Stomach smooth muscle (tissue), 2 donors: ENCODE measurements around the gene LRCOL1.

Source experiments
- H3K27ac ChIP-seq: one replicate; pipeline ENCODE4 v1.7.0; 2013; ENCODE audit warnings: mild to moderate bottlenecking, low read length, inconsistent platforms
- H3K27me3 ChIP-seq, 2 donors: one replicate each; pipeline ENCODE4 v1.7.0; 2013; ENCODE audit warnings: low read length in 2 of 2; ENCODE audit not compliant: insufficient read depth in 2 of 2, control insufficient read depth in 1 of 2
- H3K36me3 ChIP-seq, 2 donors: one replicate each; pipeline ENCODE4 v1.7.0; 2013; ENCODE audit warnings: low read length in 2 of 2; ENCODE audit not compliant: control insufficient read depth in 2 of 2, insufficient read depth in 2 of 2
- H3K4me1 ChIP-seq: one replicate; pipeline ENCODE4 v1.7.0; 2013; ENCODE audit warnings: low read length; ENCODE audit not compliant: control insufficient read depth, insufficient read depth
- H3K4me3 ChIP-seq, 2 donors: one replicate each; pipeline ENCODE4 v1.7.0; 2013; ENCODE audit warnings: low read length in 2 of 2
- H3K9ac ChIP-seq, 2 donors: one replicate each; pipeline ENCODE4 v1.7.0; 2013; ENCODE audit warnings: low read length in 2 of 2, mild to moderate bottlenecking in 1 of 2
- H3K9me3 ChIP-seq, 2 donors: one replicate each; pipeline ENCODE4 v1.7.0; 2013; ENCODE audit warnings: low read length in 2 of 2; ENCODE audit not compliant: control insufficient read depth in 2 of 2
- donor health status: healthy.
- donor health status: Pancreatic carcinoma.

The LRCOL1 gene

DNA sequence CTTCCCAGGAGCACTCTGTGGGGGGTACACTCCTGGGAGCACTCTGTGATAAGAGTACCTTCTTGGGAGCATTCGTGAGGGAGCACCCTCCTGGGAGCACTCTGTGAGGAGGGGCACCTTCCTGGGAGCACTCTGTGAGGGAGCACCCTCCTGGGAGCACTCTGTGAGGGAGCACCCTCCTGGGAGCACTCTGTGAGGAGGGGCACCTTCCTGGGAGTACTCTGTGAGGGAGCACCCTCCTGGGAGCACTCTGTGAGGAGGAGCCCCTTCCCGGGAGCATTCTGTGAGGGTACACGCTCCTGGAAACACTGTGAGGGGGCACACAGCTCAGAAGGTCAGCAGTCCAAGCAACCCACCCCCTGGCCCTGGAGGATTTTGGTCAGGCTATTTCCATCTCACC is 22.6 kb downstream of the LRCOL1 start:
- no peaks in the 10 kb centered on the region for H3K4me1 ChIP-seq
- no peaks in the 10 kb centered on the region for H3K9me3 ChIP-seq
- H3K36me3 ChIP-seq: no peaks in the 10 kb centered on the region
- no peak overlapping the region for H3K4me3 ChIP-seq
- no peaks in the 10 kb centered on the region for H3K27me3 ChIP-seq
- H3K27ac ChIP-seq: no peak overlapping the region
- no peak overlapping the region for H3K9ac ChIP-seq

DNA sequence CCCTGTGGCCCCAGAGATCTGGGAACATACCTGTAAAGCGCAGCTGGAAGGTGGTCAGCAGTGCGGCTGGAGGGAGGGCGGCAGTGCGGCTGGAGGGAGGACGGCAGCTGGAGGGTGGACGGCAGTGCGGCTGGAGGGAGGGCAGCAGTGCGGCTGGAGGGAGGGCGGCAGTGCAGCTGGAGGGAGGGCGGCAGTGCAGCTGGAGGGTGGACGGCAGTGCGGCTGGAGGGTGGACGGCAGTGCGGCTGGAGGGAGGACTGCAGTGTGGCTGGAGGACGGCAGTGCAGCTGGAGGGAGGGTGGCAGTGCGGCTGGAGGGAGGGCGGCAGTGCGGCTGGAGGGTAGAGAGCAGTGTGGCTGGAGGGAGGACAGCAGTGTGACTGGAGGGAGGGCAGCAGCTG is 23.5 kb downstream of the LRCOL1 start:
- Histone ChIP-seq H3K9me3 (no peaks in the 10 kb centered on the region), H3K4me1 (no peaks in the 10 kb centered on the region), H3K9ac (no peak overlapping the region), H3K4me3 (no peak overlapping the region), H3K27me3 (no peaks in the 10 kb centered on the region), H3K36me3 (no peaks in the 10 kb centered on the region), H3K27ac (no peak overlapping the region)

DNA sequence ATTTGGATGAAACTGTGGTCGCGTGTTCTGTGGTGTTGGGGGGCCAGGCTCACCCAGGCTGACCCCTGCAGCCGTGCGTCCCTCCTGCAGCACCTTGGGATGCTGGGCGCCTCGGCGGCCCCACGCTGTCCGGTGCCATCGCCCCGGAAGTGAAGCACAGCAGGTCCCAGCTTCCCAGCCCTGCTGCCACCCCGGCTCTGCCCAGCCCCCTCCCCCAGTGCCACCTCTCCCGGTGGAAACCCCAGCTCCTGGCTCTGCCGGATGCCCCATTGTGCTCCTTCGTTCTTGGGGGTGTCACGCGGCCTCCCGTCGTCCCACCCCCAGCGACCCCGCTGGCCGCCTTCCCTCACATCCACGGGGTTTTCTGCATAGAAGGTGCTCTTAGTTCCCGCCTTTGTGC is 25.2 kb downstream of the LRCOL1 start:
- H3K9ac ChIP-seq: no peak overlapping the region
- H3K36me3 ChIP-seq: peaks cover 3 to 4% of the 10 kb centered on the region in 2 donors
- H3K27ac ChIP-seq: no peak overlapping the region

DNA sequence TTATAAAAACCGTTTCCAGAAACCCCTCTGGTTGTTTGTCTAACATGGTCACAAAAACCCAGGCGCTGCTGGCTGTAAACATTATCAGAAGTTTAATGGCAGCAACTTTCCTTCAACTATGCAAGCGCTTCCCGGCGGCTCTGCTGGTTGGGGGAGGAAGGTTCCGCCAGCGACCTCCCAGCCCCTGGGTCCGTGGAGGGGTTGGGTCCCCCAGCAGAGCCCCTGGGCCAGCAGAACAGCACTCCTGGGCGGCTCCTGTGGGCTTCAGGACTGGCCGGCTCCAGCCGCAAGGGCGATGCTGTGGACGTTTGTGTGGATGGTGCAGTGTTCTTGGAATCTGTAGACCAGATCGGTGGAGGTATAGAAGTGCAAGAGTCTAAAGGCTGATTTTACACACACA is 26.0 kb downstream of the LRCOL1 start:
- Histone ChIP-seq H3K9me3 (no peaks in the 10 kb centered on the region), H3K27ac (no peak overlapping the region), H3K4me3 (no peak overlapping the region), H3K36me3 (peaks cover 3 to 7% of the 10 kb centered on the region in 2 donors), H3K9ac (no peak overlapping the region), H3K4me1 (no peaks in the 10 kb centered on the region), H3K27me3 (no peaks in the 10 kb centered on the region)

More for the DNA sequence above, 25.2 kb downstream of the LRCOL1 start:
- Histone ChIP-seq H3K9me3 (no peaks in the 10 kb centered on the region), H3K4me3 (no peak overlapping the region), H3K4me1 (no peaks in the 10 kb centered on the region), H3K27me3 (no peaks in the 10 kb centered on the region)

DNA sequence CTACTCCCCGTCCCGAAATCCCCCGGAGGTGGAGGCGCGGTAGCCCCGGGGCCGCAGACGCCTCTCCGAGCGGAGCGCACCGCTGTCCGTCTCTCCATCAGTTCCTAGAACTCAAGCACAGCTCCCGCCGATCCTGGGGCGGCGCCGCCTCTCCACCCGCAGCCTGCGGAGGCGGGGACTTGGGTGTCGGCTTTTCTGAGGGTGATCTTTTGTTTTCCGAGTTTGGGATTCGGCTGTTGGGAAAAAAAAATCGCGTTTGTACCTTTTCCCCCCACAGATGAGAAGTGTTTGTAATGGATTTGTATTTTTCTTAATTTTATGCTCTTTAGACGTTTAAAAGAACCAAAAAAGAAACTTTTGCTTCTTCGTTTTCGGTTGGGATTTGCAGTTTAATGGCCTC is 26.6 kb downstream of the LRCOL1 start:
- Histone ChIP-seq H3K36me3 (peaks cover 3 to 7% of the 10 kb centered on the region in 2 donors), H3K4me3 (no peak overlapping the region), H3K9ac (no peak overlapping the region)

DNA sequence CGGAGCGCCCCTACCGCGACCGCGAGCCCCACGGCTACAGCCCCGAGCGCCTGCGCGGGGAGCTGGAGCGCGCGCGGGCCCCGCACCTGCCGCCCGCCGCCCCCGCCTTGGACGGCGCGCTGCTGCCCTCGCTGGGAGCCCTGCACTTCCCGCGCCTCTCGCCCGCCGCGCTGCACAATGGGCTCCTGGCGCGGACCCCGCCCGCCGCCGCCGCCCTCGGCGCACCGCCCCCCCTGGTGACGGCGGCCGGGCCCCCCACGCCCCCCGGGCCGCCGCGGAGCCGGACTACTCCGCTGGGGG is 27.0 kb downstream of the LRCOL1 start:
- no peak overlapping the region for H3K9ac ChIP-seq
- H3K27ac ChIP-seq: no peak overlapping the region
- H3K36me3 ChIP-seq: peaks cover 3 to 9% of the 10 kb centered on the region in 2 donors
- H3K27me3 ChIP-seq: no peaks in the 10 kb centered on the region
- no peaks in the 10 kb centered on the region for H3K9me3 ChIP-seq
- H3K4me1 ChIP-seq: peaks cover 7% of the 10 kb centered on the region
- H3K4me3 ChIP-seq: no peak overlapping the region

More for the DNA sequence above, 26.6 kb downstream of the LRCOL1 start:
- Histone ChIP-seq H3K4me1 (peaks cover 3% of the 10 kb centered on the region), H3K27me3 (no peaks in the 10 kb centered on the region), H3K27ac (no peak overlapping the region), H3K9me3 (no peaks in the 10 kb centered on the region)

DNA sequence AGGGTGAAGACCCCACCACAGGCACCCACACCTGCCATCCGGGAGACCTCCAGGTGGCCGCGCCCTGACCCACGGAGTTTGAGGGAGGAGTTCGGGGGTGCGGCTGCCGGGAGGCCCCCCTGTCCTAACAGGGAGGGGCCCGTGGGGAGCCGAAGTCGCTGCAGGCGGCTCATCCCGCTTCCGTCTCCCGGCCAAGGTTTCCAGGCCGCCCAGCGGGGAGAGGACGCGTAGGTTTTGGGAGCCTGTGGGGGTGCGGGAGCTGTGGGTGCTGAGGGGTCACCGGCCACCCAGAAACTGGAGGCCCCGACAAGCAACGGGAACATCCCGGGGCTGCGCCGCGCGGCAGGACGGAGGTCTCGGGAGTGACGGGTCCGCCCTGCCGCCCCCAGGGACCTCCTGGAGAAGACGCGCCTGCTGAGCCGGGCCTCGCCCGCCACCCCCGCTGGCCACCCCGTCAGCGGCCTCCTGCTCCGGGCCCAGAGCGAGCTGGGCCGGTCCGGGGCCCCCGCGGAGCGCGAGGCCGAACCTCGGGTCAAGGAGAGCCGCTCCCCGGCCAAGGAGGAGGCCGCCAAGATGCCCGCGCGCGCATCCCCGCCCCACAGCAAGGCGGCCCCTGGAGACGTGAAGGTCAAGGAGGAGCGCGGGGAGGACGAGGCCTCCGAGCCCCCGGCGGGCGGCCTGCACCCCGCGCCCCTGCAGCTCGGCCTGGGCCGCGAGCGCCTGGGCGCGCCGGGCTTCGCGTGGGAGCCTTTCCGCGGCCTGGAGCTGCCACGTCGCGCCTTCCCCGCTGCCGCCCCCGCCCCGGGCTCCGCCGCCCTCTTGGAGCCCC is 27.6 kb downstream of the LRCOL1 start:
- Histone ChIP-seq H3K9ac (no peak overlapping the region), H3K4me1 (peaks cover 10% of the 10 kb centered on the region), H3K4me3 (peak overlapping the region in 1 of 2 donors; percentile 58), H3K27ac (no peak overlapping the region), H3K27me3 (no peaks in the 10 kb centered on the region), H3K36me3 (peaks cover 6 to 11% of the 10 kb centered on the region in 2 donors), H3K9me3 (no peaks in the 10 kb centered on the region)

DNA sequence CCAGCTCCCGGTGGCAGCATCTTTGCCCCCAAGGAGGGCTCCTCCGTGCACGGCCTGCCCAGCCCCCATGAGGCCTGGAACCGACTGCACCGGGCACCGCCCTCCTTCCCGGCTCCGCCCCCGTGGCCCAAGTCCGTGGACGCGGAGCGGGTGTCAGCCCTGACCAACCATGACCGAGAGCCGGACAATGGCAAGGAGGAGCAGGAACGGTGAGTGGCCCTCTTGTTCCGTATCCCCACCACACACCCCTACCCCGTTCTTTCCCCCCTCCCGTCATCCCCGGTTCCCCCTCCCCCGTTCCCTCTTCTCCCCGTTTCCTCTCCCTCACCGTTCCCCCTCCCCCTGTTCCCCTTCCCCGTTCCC is 28.3 kb downstream of the LRCOL1 start:
- Histone ChIP-seq H3K9me3 (no peaks in the 10 kb centered on the region), H3K27me3 (no peaks in the 10 kb centered on the region), H3K4me1 (peaks cover 10% of the 10 kb centered on the region), H3K27ac (no peak overlapping the region), H3K4me3 (peak overlapping the region in 1 of 2 donors; percentile 58), H3K36me3 (peaks cover 9 to 14% of the 10 kb centered on the region in 2 donors), H3K9ac (no peak overlapping the region)

DNA sequence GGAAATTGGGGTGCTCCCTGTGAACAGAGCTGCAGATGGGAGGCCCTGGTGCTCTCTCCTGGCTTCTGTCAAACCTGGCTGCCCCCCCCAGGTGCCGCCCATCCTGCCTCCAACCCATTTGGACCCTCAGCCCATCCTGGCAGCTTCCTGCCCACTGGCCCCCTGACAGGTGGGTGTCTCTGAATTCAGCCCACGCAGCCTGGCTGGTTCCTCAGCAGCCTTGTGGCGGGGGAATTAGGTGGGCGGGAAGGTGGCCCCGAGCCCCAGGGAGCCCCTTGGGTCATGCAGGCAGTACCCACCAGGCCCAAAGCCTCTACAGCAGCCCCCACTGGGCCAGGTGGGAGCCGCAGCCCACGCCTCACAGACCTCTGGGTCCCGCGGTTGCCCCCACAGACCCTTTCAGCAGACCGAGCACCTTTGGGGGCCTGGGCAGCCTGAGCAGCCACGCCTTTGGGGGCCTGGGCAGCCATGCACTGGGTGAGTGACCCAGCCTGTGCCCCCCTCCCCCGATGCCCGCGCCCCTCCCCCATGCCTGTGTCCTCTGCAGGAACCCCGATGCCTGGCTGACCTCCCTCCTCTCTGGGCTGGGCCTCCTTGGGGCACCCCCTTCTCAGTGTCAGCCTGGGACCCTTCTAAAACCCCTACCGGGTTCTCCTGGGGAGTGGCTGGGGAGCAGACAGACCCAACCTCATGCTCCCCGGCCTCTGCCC is 28.9 kb downstream of the LRCOL1 start:
- Histone ChIP-seq H3K4me1 (peaks cover 10% of the 10 kb centered on the region), H3K27ac (no peak overlapping the region), H3K9me3 (no peaks in the 10 kb centered on the region), H3K36me3 (peaks cover 12 to 14% of the 10 kb centered on the region in 2 donors), H3K4me3 (no peak overlapping the region), H3K27me3 (no peaks in the 10 kb centered on the region), H3K9ac (no peak overlapping the region)

DNA sequence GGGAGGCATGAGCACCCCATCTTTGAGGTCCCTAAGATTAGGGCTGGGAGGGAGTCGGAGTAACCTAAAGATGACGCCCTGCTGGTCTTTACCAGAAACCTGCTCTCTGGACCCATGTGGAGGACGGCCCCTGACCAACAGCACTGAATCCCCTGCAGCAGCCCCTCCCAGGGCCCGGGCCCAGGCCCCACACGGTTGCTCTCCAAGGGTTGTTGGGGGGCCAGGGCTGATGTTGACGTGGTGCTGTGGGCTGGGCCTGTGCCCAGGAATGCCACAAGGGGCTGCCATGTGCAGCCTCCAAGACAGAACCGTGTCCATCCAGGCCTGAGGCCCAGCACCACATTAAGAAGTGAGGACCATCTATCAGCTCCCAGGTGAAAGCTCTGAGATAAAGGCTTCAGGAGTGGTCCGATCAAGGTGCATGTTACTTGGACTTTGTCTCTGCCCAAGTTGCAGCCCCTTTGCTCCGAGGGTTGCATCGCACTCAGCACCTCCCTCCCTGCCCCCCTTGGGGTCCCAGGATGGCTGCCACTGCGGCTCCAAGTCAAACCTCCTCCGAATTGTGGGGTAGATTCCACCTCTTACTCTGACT is 29.6 kb downstream of the LRCOL1 start:
- H3K9me3 ChIP-seq: no peaks in the 10 kb centered on the region
- H3K4me1 ChIP-seq: peaks cover 10% of the 10 kb centered on the region
- H3K4me3 ChIP-seq: no peak overlapping the region
- no peak overlapping the region for H3K27ac ChIP-seq
- no peak overlapping the region for H3K9ac ChIP-seq
- no peaks in the 10 kb centered on the region for H3K27me3 ChIP-seq
- H3K36me3 ChIP-seq: peaks cover 12 to 14% of the 10 kb centered on the region in 2 donors

DNA sequence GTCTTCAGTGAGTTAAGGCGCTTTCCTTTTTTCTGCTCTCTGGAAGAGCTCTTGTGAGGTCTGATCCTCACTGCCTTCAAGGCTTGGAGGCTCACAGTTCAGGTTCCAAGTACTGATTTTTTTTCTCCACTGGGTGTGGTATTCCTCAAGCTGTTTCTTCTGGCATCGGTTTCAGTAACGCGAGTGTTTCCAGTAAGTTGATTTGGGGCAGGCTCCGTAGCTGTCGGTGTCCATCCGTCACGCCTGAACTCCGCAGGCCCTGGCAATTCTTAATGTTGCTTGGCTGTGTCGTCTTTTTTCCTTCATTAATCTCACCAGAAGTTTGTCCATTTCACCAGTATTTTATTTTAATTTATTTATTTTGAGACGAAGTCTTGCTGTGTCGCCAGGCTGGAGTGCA is 30.6 kb downstream of the LRCOL1 start:
- Histone ChIP-seq H3K36me3 (peaks cover 15 to 17% of the 10 kb centered on the region in 2 donors), H3K27ac (no peak overlapping the region)

More for the DNA sequence above, 30.6 kb downstream of the LRCOL1 start:
- Histone ChIP-seq H3K27me3 (no peaks in the 10 kb centered on the region), H3K4me1 (peaks cover 10% of the 10 kb centered on the region), H3K9me3 (no peaks in the 10 kb centered on the region), H3K4me3 (no peak overlapping the region), H3K9ac (no peak overlapping the region)
